Measurements from ENCODE around the gene MMRN2. TPM values are rescaled to one million over a fixed set of nuclear protein-coding genes. Genes with fewer than 3 reads are reported as not detected.

MMRN2 gene
- total and polyA plus RNA-seq, 2 of the 8 experiments (the other 6 are each of a cell fraction or from before 2014, with no cell fraction given), result 1.2 TPM

- DNase-seq (ENCODE audit: low read depth in 1 of 2, low spot score in 2 of 2), result no peak
- no peak overlapping the region for H2BK20ac ChIP-seq (ENCODE audit: low read length)
- no peak for FAIRE-seq
- no peak overlapping the region for H3K27ac ChIP-seq (ENCODE audit: low read depth, low read length)
- peaks cover 4% of the 10 kb centered on the region; the same call in 1 of the 2 replicates for H3K79me1 ChIP-seq (ENCODE audit: low read depth, low read length)
- CTCF ChIA-PET (ENCODE audit: partially characterized antibody), result interaction anchor here (0.6 to 5.8 kb wide), 15 partner anchors 8 to 263 kb away, joined by 3 to 40 read pairs (median 11); no protein-coding TSS in a partner anchor
- no peak overlapping the region for H3K23ac ChIP-seq (ENCODE audit: insufficient read length)
- no peaks in the 10 kb centered on the region for H3K23me2 ChIP-seq (ENCODE audit: low read depth, low read length)
- POLR2A ChIA-PET (ENCODE audit: partially characterized antibody), result interaction anchor here (1.2 kb wide), 1 partner anchor 8 kb away, joined by 3 read pairs; no protein-coding TSS in a partner anchor
- no peak overlapping the region for H3K18ac ChIP-seq (ENCODE audit: extremely low read depth, low read length)
- peaks cover 0 to 6% of the 10 kb centered on the region in 2 experiments for H4K20me1 ChIP-seq (replicated peaks in 1 of 2; ENCODE audit: control insufficient read depth in 1 of 2, insufficient read depth in 2 of 2, low read length in 2 of 2)
- no peak overlapping the region for H3K4ac ChIP-seq (replicated peaks; ENCODE audit: insufficient read length, low read depth, low read length)
- no peak overlapping the region for H3K14ac ChIP-seq (ENCODE audit: insufficient read length)
- H3K9me3 ChIP-seq (ENCODE audit: insufficient read depth in 2 of 2, low read depth in 1 of 2, low read length in 1 of 2), result no peaks in the 10 kb centered on the region
- no peak overlapping the region for H4K8ac ChIP-seq (ENCODE audit: extremely low read depth, insufficient read depth, low read length)
- H3K27me3 ChIP-seq (replicated peaks in 1 of 4; ENCODE audit: control insufficient read depth in 3 of 4, extremely low read depth in 1 of 4, insufficient read depth in 3 of 4, low read length in 3 of 4), result no peaks in the 10 kb centered on the region
- no peak overlapping the region for H3K4me3 ChIP-seq (ENCODE audit: extremely low read depth in 1 of 4, insufficient read depth in 2 of 4, low read depth in 3 of 4, low read length in 4 of 4)
- no peak overlapping the region for H3K56ac ChIP-seq (replicated peaks; ENCODE audit: insufficient read length, low read depth, low read length)
- no peak overlapping the region for H3K9ac ChIP-seq (replicated peaks in 1 of 4; ENCODE audit: extremely low read depth in 1 of 4, low read depth in 3 of 4, low read length in 3 of 4)
- no peak overlapping the region for H2AK5ac ChIP-seq (ENCODE audit: low read depth, low read length)
- H3K4me1 ChIP-seq (replicated peaks in 1 of 4; ENCODE audit: control insufficient read depth in 3 of 4, insufficient read depth in 4 of 4, low read length in 3 of 4), result peaks cover 0 to 6% (median 2%) of the 10 kb centered on the region in 4 experiments; a peak in 3 of 7 replicates
- no peak overlapping the region for H2BK5ac ChIP-seq (ENCODE audit: low read depth, low read length)
- no peak overlapping the region for H3K4me2 ChIP-seq (ENCODE audit: insufficient read depth in 1 of 2, low read depth in 2 of 2, low read length in 2 of 2)
- H3K36me3 ChIP-seq (ENCODE audit: control insufficient read depth in 2 of 4, insufficient read depth in 4 of 4, low read length in 3 of 4), result peaks cover 16 to 46% (median 37%) of the 10 kb centered on the region in 4 experiments
- H2AFZ ChIP-seq (ENCODE audit: low read length), result no peak overlapping the region
- H2BK15ac ChIP-seq (ENCODE audit: low read length), result no peak overlapping the region
- 79% methylated on average over 2 of the region's 2 CpGs; no CpG with 5 or more reads in 1 of the 2 experiments for WGBS, 2 experiments (ENCODE audit: extremely low coverage in 1 of 2, insufficient coverage in 1 of 2, insufficient read length in 1 of 2, insufficient replicate concordance in 2 of 2, low coverage in 1 of 2, low lambda C conversion rate in 2 of 2, missing lambda C conversion rate in 1 of 2)
- peaks cover 0 to 16% of the 10 kb centered on the region in 2 experiments; a peak in 1 of 4 replicates for H3K79me2 ChIP-seq (ENCODE audit: control insufficient read depth in 1 of 2, insufficient read depth in 2 of 2, low read length in 2 of 2)
- H2BK12ac ChIP-seq (ENCODE audit: low read depth, low read length), result no peak overlapping the region
- H4K5ac ChIP-seq (ENCODE audit: insufficient read length, low read depth, low read length), result no peak overlapping the region
- H2BK120ac ChIP-seq (replicated peaks; ENCODE audit: low read depth, low read length), result no peak overlapping the region
- H4K91ac ChIP-seq (replicated peaks; ENCODE audit: insufficient read length, low read length), result no peak overlapping the region
- TF ChIP-seq EP300 (IDR thresholded peaks at IDR 0.05; ENCODE audit: borderline replicate concordance in 1 of 2, low read depth in 2 of 2, low read length in 2 of 2) (no peak), RAD21 (IDR thresholded peaks at IDR 0.05 in 1 of 2, conservative IDR thresholded peaks at IDR 0.05 in 1 of 2; ENCODE audit: low read depth in 2 of 2, low read length in 2 of 2) (no peak), GABPA (IDR thresholded peaks at IDR 0.05; ENCODE audit: borderline replicate concordance, insufficient read depth, low read length) (no peak), TAF1 (IDR thresholded peaks at IDR 0.05; ENCODE audit: low read depth, low read length) (no peak), TEAD4 (IDR thresholded peaks at IDR 0.05; ENCODE audit: low read depth, low read length) (no peak), JUND (IDR thresholded peaks at IDR 0.05; ENCODE audit: low read length) (no peak), TBP (IDR thresholded peaks at IDR 0.05; ENCODE audit: low read depth, low read length) (no peak), TAF7 (optimal IDR thresholded peaks at IDR 0.05; ENCODE audit: borderline replicate concordance, low read depth, low read length) (no peak), ZNF274 (IDR thresholded peaks at IDR 0.05; ENCODE audit: borderline replicate concordance, extremely low read depth, low read length) (no peak), ATF2 (IDR thresholded peaks at IDR 0.05; ENCODE audit: low read length) (no peak), HDAC2 (IDR thresholded peaks at IDR 0.05; ENCODE audit: borderline replicate concordance in 1 of 2, low read depth in 2 of 2, low read length in 2 of 2) (no peak)
These were observed 56.5 kb downstream of the MMRN2 start for GRCh38 chr10:86900955-86901354.
